HEK293T (cell line): ENCODE data around the gene SLC35B2.

Source experiments
- CTCF ChIA-PET: fragments of 350-600 bp; formaldehyde crosslinking; extraction: SDS; loops from one replicate; lab custom pipeline; 2021; ENCODE audit warnings: antibody characterized with exemption, inconsistent platforms; lab: Yijun Ruan, JAX
- POLR2A ChIA-PET: fragments of 350-600 bp; formaldehyde crosslinking; extraction: SDS; loops from one replicate; lab custom pipeline; 2020; ENCODE audit warnings: antibody characterized with exemption, inconsistent platforms; lab: Yijun Ruan, JAX
- DNase-seq: peaks from one replicate; pipeline ENCODE4 v3.0.0; 2012; ENCODE audit warnings: mixed read lengths; ENCODE audit errors: extremely low spot score
- ARNT ChIP-seq: fragments of 450-650 bp; IDR thresholded peaks from 2 replicates; pipeline ENCODE4 v1.6.1; 2017; ENCODE audit warnings: mild to moderate bottlenecking
- BHLHE40 ChIP-seq: fragments of 450-650 bp; IDR thresholded peaks from 2 replicates; pipeline ENCODE4 v1.6.1; 2016; ENCODE audit warnings: mild to moderate bottlenecking, moderate library complexity, borderline replicate concordance
- CTBP1 ChIP-seq: fragments of 450-650 bp; IDR thresholded peaks from 2 replicates; pipeline ENCODE4 v1.6.1; 2016; ENCODE audit warnings: borderline replicate concordance
- ELF4 ChIP-seq: fragments of 450-650 bp; IDR thresholded peaks from 2 replicates; pipeline ENCODE4 v1.6.1; 2017; ENCODE audit warnings: antibody characterized with exemption
- FOXA1 ChIP-seq: fragments of 450-650 bp; IDR thresholded peaks from 2 replicates; pipeline ENCODE4 v1.6.1; 2016; ENCODE audit warnings: mild to moderate bottlenecking
- FOXK2 ChIP-seq: fragments of 450-650 bp; IDR thresholded peaks from 2 replicates; pipeline ENCODE4 v1.6.1; 2016; ENCODE audit warnings: mild to moderate bottlenecking
- FOXM1 ChIP-seq: fragments of 450-650 bp; IDR thresholded peaks from 2 replicates; pipeline ENCODE4 v1.6.1; 2017; ENCODE audit warnings: mild to moderate bottlenecking, borderline replicate concordance
- HDGF ChIP-seq: fragments of 450-650 bp; IDR thresholded peaks from 2 replicates; pipeline ENCODE4 v1.6.1; 2017; ENCODE audit warnings: antibody characterized with exemption, borderline replicate concordance
- L3MBTL2 ChIP-seq: fragments of 450-650 bp; conservative IDR thresholded peaks from 2 replicates; pipeline ENCODE4 v1.6.1; 2016; ENCODE audit warnings: mild to moderate bottlenecking
- LEF1 ChIP-seq: fragments of 450-650 bp; IDR thresholded peaks from 2 replicates; pipeline ENCODE4 v1.6.1; 2017; ENCODE audit warnings: mild to moderate bottlenecking, borderline replicate concordance
- NFRKB ChIP-seq: fragments of 450-650 bp; IDR thresholded peaks from 2 replicates; pipeline ENCODE4 v1.6.1; 2016; ENCODE audit warnings: mild to moderate bottlenecking, moderate library complexity
- SP1 ChIP-seq: fragments of 450-650 bp; IDR thresholded peaks from 2 replicates; pipeline ENCODE4 v1.6.1; 2017
- SUZ12 ChIP-seq: fragments of 450-650 bp; IDR thresholded peaks from 2 replicates; pipeline ENCODE4 v1.6.1; 2016; ENCODE audit warnings: mild to moderate bottlenecking
- TARDBP ChIP-seq: fragments of 450-650 bp; IDR thresholded peaks from 2 replicates; pipeline ENCODE4 v1.6.1; 2016
- ZNF384 ChIP-seq: fragments of 450-650 bp; IDR thresholded peaks from 2 replicates; pipeline ENCODE4 v1.6.1; 2016
- TF ChIP-seq, protein P1 (sequence below): fragments of 450-650 bp; IDR thresholded peaks from 2 replicates; pipeline ENCODE4 v1.6.1; 2016

SLC35B2 gene

DNA sequence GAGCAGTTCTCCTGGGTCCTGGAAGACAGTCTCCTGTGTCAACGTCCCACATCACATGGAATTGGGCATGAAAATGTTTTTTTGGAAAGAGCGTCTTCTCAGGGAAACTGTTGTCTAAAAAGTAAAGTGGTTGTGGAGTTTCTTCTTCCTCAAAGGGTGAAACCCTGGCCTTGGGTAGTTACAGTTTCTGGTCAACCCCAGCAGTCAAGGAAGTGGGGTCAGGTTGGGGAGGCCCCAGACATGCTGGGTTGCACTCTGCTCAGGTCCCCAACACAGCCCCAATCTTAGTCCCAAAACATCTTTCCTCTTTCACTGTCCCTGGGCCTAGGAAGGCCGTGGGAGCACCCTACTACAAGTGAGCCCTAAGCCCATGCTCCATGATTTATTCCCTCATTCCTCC is 9.0 kb upstream of the SLC35B2 start:
- POLR2A ChIA-PET: interaction anchor here (3.0 kb wide), 1 partner anchor 20 kb away, joined by 22 read pairs; the partner anchor contains the start of gene HSP90AB1
- CTCF ChIA-PET: interaction anchor here (0.6 to 3.4 kb wide), 6 partner anchors 11 to 94 kb away, joined by 3 to 46 read pairs (median 14); partner anchors contain the start of gene SLC35B2
- DNase-seq: no peak
- TF ChIP-seq LEF1: no peak
- TF ChIP-seq CTBP1: no peak

DNA sequence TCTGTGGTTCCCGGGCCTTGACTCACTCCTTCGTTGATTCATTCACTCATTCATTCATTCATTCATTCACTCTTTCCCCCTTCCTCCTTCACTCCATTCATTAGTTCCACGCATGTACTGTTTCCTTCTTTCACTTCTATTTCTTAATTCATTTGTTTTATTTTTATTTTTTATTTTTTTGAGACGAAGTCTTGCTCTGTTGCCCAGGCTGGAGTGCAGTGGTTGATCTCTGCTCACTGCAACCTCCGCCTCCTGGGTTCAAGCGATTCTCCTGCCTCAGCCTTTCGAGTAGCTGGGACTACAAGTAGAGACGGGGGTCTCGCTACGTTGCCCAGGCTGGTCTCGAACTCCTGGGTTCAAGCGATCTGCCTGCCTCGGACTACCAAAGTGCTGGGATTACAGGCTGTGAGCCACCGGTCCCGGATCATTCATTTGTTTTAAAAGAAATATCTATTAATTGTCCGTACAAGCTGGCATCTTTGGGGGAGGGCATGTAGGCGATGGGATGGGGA is 8.4 kb upstream of the SLC35B2 start:
- no peak for DNase-seq
- TF ChIP-seq FOXK2 (no peak), NFRKB (no peak), ZNF384 (no peak), ELF4 (no peak), CTBP1 (no peak), FOXA1 (no peak), FOXM1 (no peak), L3MBTL2 (no peak), LEF1 (no peak), HDGF (no peak), TARDBP (no peak), BHLHE40 (no peak), SP1 (no peak), ARNT (no peak), SUZ12 (no peak)
- TF ChIP-seq, protein P1, sequence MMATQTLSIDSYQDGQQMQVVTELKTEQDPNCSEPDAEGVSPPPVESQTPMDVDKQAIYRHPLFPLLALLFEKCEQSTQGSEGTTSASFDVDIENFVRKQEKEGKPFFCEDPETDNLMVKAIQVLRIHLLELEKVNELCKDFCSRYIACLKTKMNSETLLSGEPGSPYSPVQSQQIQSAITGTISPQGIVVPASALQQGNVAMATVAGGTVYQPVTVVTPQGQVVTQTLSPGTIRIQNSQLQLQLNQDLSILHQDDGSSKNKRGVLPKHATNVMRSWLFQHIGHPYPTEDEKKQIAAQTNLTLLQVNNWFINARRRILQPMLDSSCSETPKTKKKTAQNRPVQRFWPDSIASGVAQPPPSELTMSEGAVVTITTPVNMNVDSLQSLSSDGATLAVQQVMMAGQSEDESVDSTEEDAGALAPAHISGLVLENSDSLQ: no peak
- ChIA-PET POLR2A (interaction anchor here (3.0 kb wide), 1 partner anchor 19 kb away, joined by 22 read pairs; the partner anchor contains the start of gene HSP90AB1), CTCF (interaction anchor here (3.0 to 3.4 kb wide), 2 partner anchors 10 to 72 kb away, joined by 28 to 46 read pairs; partner anchors contain the start of gene SLC35B2)

DNA sequence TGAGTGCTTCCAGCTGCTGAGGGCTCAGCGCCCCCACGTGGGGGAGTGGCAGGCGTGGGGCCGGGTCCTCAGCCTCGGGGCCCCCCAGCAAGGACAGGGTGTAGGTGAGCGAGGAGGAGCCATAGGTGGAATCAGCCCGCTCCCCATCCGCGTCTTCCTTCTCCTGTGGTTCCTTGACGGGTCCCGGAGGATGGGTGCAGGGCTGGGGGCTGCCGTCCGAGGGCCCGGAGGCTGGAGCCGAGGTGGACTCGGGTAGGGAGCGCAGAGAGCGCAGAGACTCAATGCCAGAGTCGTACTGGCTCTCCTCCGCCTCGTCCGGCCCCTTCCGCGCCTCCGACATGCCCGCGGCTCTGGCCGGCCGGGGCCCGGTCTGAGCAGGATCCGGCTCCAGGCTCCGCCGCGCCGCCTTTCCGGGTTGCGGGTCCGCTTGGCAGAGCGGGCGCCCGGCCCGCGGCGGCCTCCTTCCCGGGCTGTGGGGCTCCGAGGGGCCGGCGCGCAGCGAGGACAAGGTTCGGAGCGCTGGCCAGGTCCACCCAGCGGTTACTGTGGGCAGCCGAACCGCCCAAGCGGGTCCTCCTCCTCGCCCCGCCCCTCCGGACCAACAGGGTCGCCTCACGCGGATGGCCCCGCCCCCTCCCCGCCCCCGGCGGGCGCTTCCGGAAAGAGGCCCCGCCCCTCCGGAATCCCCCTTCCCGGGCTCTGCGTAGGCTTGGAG is 7.8 kb upstream of the SLC35B2 start, which contains the start of gene NFKBIE:
TSS of gene NFKBIE (minus strand) at position 545 of the 715 bp plus-strand sequence. CDS start at position 340, 205 bp downstream.
- POLR2A ChIA-PET: interaction anchor here (1.2 to 3.0 kb wide), 3 partner anchors 18 to 122 kb away, joined by 3 to 22 read pairs (median 3); partner anchors contain the start of genes CDC5L and HSP90AB1
- CTCF ChIA-PET: no interaction called here
- TF ChIP-seq FOXA1: no peak
- TF ChIP-seq L3MBTL2: peak; percentile 27; the same call in 1 of the 2 replicates
- TF ChIP-seq ZNF384: no peak
- TF ChIP-seq TARDBP: no peak
- no peak for TF ChIP-seq FOXM1
- DNase-seq: peak; percentile 93

DNA sequence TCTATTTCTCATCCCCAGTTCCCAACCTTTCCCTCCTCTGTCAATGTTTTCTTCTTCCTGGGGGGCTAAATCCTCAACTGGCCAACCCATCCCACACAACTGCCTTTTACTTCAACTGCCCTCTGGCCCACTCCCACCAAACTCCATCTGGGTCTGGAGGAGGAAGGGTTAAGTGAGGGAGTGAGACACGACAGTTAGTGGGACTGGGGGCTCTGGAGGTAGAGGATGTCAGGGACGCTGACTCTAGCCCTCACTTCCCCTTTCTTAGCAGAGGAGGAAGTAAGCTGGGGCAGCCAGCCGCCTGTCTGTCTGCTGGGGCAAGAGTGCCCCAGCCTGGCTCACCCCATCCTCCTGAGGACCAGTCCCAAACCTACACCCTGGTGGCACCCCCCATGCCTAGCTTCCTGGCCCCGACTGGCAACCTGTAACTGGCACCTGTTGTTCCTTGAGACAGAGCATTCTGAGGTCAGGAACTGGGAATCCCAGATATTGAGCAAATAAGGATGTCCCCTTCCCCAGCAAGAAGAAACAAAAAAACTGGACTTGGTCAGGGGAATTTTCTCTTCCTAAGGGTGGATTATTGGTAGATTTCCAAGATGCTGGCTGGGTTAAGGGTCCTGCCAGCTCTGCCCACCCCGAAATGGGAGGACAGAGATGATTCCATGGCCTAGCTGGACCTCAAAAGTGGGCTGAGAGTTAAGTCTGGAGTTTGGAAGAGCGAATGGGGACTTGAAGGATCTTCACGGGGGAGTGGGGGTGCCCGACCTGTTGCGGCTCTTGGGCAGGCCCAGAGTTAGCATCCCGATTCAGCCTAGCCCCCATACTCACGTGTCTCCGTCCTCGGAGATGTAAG is 7.1 kb upstream of the SLC35B2 start:
- POLR2A ChIA-PET: interaction anchor here (1.2 to 3.0 kb wide), 3 partner anchors 18 to 123 kb away, joined by 3 to 22 read pairs (median 3); partner anchors contain the start of genes CDC5L and HSP90AB1
- CTCF ChIA-PET: interaction anchor here (1.0 kb wide), 1 partner anchor 13 kb away, joined by 3 read pairs; no protein-coding TSS in a partner anchor
- DNase-seq: no peak
- no peak for TF ChIP-seq ZNF384
- no peak for TF ChIP-seq SUZ12
- TF ChIP-seq ARNT: no peak
- TF ChIP-seq ELF4: no peak

DNA sequence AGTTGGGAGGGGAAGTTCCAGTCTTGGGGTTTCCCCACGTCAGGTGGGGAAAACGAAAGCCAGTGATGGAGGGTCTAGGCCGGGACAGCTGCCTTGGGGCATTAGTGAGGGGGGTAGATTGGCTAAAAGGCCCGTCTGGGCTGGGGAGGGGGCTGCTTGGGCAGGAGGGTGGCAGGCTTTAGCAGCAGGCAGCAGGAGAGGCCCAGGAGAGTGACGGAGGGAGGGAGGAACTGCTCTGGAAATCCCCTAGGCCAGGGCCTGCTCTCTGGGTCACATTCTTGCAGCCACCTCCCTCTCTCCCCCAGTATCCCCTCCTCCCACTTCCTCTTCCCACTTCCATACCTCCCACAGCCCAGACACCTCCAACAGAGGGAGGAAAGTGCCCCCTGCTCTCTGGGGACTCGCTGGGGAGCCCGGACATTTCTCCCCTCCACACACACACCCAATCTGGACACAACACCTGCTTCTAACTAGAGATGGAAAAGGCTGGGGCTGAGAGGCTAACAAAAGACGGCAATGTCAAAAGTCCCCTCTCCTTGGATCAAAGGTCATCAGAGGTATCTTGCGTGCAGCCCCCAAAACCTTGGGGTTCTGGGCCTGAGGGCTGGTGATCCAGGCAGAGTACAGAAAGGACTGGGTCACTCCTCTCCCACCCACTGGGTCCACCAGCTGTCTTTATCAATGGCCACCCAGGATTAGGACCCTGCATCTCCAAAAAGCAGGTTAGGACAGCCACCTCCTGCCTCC is 6.2 kb upstream of the SLC35B2 start:
- DNase-seq: no peak
- no peak for TF ChIP-seq LEF1
- TF ChIP-seq SP1: no peak
- TF ChIP-seq TARDBP: no peak
- TF ChIP-seq CTBP1: no peak
- no peak for TF ChIP-seq FOXK2
- TF ChIP-seq ELF4: no peak
- TF ChIP-seq HDGF: no peak
- TF ChIP-seq ARNT: no peak
- no peak for TF ChIP-seq BHLHE40
- TF ChIP-seq NFRKB: no peak
- TF ChIP-seq FOXM1: no peak
- TF ChIP-seq SUZ12: no peak
- no peak for TF ChIP-seq ZNF384
- TF ChIP-seq, protein P1: no peak
- no peak for TF ChIP-seq FOXA1
- no peak for TF ChIP-seq L3MBTL2
- ChIA-PET CTCF (interaction anchor here (1.0 kb wide), 1 partner anchor 12 kb away, joined by 3 read pairs; no protein-coding TSS in a partner anchor), POLR2A (interaction anchor here (1.5 to 3.0 kb wide), 3 partner anchors 16 to 124 kb away, joined by 3 to 22 read pairs (median 20); partner anchors contain the start of genes CDC5L and HSP90AB1)
